Suprapubic skin (tissue), 4 donors: ENCODE data around the gene NAP1L1. TPM values are rescaled to one million over a fixed set of nuclear protein-coding genes. Genes with fewer than 3 reads are reported as not detected.

Experiments
- DNase-seq, 2 donors: peaks; one replicate each; pipeline ENCODE4 v3.0.0-alpha.2; 2019; ENCODE audit warnings: low spot score in 2 of 2
- H3K27ac ChIP-seq: fragments of 200-600 bp; sonication (generic); one replicate; pipeline ENCODE4 v1.5.1; 2019
- H3K27me3 ChIP-seq: fragments of 200-600 bp; sonication (generic); one replicate; pipeline ENCODE4 v1.5.1; 2019
- H3K36me3 ChIP-seq: fragments of 200-600 bp; sonication (generic); one replicate; pipeline ENCODE4 v1.5.1; 2019
- H3K4me1 ChIP-seq: fragments of 200-600 bp; sonication (generic); one replicate; pipeline ENCODE4 v1.5.1; 2019
- H3K4me3 ChIP-seq: fragments of 200-600 bp; sonication (generic); one replicate; pipeline ENCODE4 v1.5.1; 2019; ENCODE audit warnings: mild to moderate bottlenecking
- H3K9me3 ChIP-seq: fragments of 200-600 bp; sonication (generic); one replicate; pipeline ENCODE4 v1.5.1; 2019
- CTCF ChIP-seq, 2 donors: fragments of 200-600 bp in 1 of 2; fragments of 450-650 bp in 1 of 2; sonication (generic) in 1 of 2; IDR thresholded peaks; one replicate each; pipeline ENCODE4 v1.5.1; 2016 to 2019; ENCODE audit warnings: antibody characterized with exemption in 2 of 2, mild to moderate bottlenecking in 1 of 2, moderate library complexity in 1 of 2
- EP300 ChIP-seq: sonication (generic); formaldehyde crosslinking; IDR thresholded peaks from one replicate; pipeline ENCODE4 v1.6.1; 2017; ENCODE audit warnings: antibody characterized with exemption
- POLR2A ChIP-seq, 2 donors: fragments of 450-650 bp; IDR thresholded peaks; one replicate each; pipeline ENCODE4 v1.6.1; 2017; ENCODE audit warnings: antibody characterized with exemption in 2 of 2, mild to moderate bottlenecking in 2 of 2, moderate library complexity in 2 of 2
- POLR2AphosphoS5 ChIP-seq, 3 donors: sonication (generic); formaldehyde crosslinking; IDR thresholded peaks; one replicate each; pipeline ENCODE4 v1.6.1; 2017; ENCODE audit warnings: antibody characterized with exemption in 3 of 3
- WGBS: methylation state at CpG from one replicate; pipeline ENCODE4 v1.1.5; 2018; 5-methylcytosine and 5-hydroxymethylcytosine counted together
- total RNA-seq, 4 donors: library from RNA; depleted of rRNA; stranded (reverse); fragments of >200 nt; gene quantifications; one replicate each; pipeline ENCODE4 v1.1.0, GENCODE V29; 2016

The NAP1L1 gene
- total RNA-seq, 4 donors from 2014 or later, result 159 to 243 (median 186) TPM

- TF ChIP-seq EP300, result no peak
- TF ChIP-seq CTCF (IDR thresholded peaks at IDR 0.05), result no peak
- TF ChIP-seq POLR2A (IDR thresholded peaks at IDR 0.05), result no peak
- TF ChIP-seq POLR2AphosphoS5 (IDR thresholded peaks at IDR 0.05), result no peak
- H3K36me3 ChIP-seq, result peaks cover 8% of the 10 kb centered on the region
- peaks cover 3% of the 10 kb centered on the region for H3K4me1 ChIP-seq
- no peak overlapping the region for H3K4me3 ChIP-seq
- DNase-seq, result no peak
- H3K9me3 ChIP-seq, result peaks cover 8% of the 10 kb centered on the region
- H3K27ac ChIP-seq, result no peak overlapping the region
- no peaks in the 10 kb centered on the region for H3K27me3 ChIP-seq
- WGBS, result 91% methylated on average over 1 of the region's 1 CpG
Measured at GRCh38 chr12:76075448-76075847, 9.0 kb downstream of the NAP1L1 start.

DNA sequence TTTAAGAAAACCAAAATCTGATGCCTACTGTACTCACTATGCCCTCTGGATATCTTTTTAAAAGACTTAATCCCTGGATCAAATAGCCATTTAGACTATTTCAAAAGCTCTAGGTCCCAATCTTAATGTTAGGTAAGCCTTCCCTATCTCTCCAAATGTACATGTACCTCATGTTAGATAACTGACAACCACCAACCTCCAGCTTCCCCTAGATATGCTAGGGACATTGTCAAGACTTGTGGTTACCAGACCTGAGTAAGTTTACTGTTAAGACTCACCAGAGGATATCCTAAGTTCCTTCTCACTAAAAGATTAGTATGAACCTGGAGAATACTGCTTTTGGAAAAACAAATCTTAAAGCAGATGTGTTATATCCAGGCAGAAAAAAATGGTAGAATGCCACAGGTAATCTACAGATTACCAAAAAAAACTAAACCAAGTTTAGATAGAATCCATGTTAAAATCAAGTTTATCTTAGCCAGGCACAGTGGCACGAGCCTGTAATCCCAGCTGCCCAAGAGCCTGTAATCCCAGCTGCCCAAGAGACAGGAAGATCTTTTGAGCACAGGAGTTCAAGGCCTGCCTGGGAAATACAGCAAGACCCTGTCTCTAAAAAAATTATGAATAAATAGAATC is 9.7 kb downstream of the NAP1L1 start:
- Histone ChIP-seq H3K4me1 (peaks cover 3% of the 10 kb centered on the region), H3K27me3 (no peaks in the 10 kb centered on the region), H3K4me3 (no peak overlapping the region), H3K9me3 (peaks cover 8% of the 10 kb centered on the region), H3K27ac (no peak overlapping the region), H3K36me3 (peaks cover 8% of the 10 kb centered on the region)
- TF ChIP-seq POLR2A (IDR thresholded peaks at IDR 0.05), result no peak
- no peak for TF ChIP-seq EP300
- no peak for TF ChIP-seq POLR2AphosphoS5 (IDR thresholded peaks at IDR 0.05)
- no peak for TF ChIP-seq CTCF (IDR thresholded peaks at IDR 0.05)
- DNase-seq, result no peak
- 85% methylated on average over 1 of the region's 1 CpG for WGBS

DNA sequence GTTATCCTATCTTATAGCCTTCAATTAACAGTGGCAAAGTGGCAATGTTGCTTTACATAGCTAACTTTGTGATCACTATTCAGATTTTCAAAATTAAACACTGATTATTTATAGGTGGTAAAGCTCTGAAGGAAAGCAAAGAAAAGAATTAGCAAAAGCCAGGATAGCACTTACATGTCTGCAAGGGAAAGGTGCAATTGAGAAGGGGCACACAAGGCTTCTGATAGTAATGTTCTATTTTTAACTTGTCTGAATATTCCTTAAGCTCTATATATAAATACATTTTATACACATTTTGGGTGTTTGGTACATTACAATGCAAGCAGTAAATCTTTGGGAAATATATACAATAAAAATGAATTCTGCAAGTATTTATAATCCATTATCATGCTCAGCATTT is 10.9 kb downstream of the NAP1L1 start:
- no peak overlapping the region for H3K27ac ChIP-seq
- no peak for DNase-seq
- H3K4me1 ChIP-seq, result peaks cover 3% of the 10 kb centered on the region
- no peak overlapping the region for H3K4me3 ChIP-seq
- no peaks in the 10 kb centered on the region for H3K27me3 ChIP-seq
- TF ChIP-seq POLR2A (IDR thresholded peaks at IDR 0.05), result no peak
- TF ChIP-seq POLR2AphosphoS5 (IDR thresholded peaks at IDR 0.05), result no peak
- no peak for TF ChIP-seq CTCF (IDR thresholded peaks at IDR 0.05)
- H3K9me3 ChIP-seq, result peaks cover 2% of the 10 kb centered on the region
- H3K36me3 ChIP-seq, result peaks cover 8% of the 10 kb centered on the region

- 94% methylated on average over 3 of the region's 3 CpGs for WGBS
- TF ChIP-seq EP300 (no peak), POLR2AphosphoS5 (IDR thresholded peaks at IDR 0.05) (no peak), POLR2A (IDR thresholded peaks at IDR 0.05) (no peak), CTCF (IDR thresholded peaks at IDR 0.05) (no peak)
- Histone ChIP-seq H3K27ac (no peak overlapping the region), H3K9me3 (no peaks in the 10 kb centered on the region), H3K27me3 (no peaks in the 10 kb centered on the region), H3K36me3 (peaks cover 8% of the 10 kb centered on the region), H3K4me1 (peaks cover 3% of the 10 kb centered on the region), H3K4me3 (no peak overlapping the region)
- DNase-seq, result no peak
Measured at GRCh38 chr12:76072568-76072967, 11.9 kb downstream of the NAP1L1 start.

DNA sequence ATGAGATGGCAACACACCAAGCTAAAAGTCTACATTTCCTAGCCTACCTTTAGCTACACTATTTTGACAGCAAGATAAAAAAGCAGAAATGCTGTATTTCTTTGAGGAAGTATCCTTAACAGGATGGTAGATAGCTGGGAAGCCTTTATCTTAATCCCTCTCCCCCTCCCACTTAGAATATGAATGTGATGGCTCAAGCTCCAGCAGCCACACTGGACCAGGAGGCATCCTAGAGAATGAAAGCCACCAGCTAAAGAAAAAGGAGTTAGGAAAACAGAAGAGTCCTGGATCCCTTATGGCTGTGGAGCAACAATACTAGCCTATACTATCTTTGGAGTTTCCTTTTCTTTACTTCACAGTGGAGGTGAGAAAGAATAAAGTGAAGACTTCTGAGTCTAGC is 15.1 kb downstream of the NAP1L1 start:
- H3K27ac ChIP-seq, result no peak overlapping the region
- TF ChIP-seq POLR2AphosphoS5 (IDR thresholded peaks at IDR 0.05) (no peak), EP300 (no peak), CTCF (IDR thresholded peaks at IDR 0.05) (no peak), POLR2A (IDR thresholded peaks at IDR 0.05) (no peak)
- no peaks in the 10 kb centered on the region for H3K4me1 ChIP-seq

More for the DNA sequence above, 15.1 kb downstream of the NAP1L1 start:
- no peak for DNase-seq
- Histone ChIP-seq H3K27me3 (no peaks in the 10 kb centered on the region), H3K36me3 (peaks cover 25% of the 10 kb centered on the region), H3K4me3 (no peak overlapping the region), H3K9me3 (no peaks in the 10 kb centered on the region)
